K562 (cell line): ENCODE data around the gene SFTPB. TPM values are rescaled to one million over a fixed set of nuclear protein-coding genes. Genes with fewer than 3 reads are reported as not detected.
"Not testable (repeated sequence)": the region's sequence is repeated elsewhere in the genome, so short reads cannot be mapped to it uniquely, and the experiment has no call there.

Experiments
- ATAC-seq: fragments of 200-7000 bp; cut with Tn5 transposase; 3 replicates; pipeline ENCODE4 v1.9.1; 2020; ENCODE audit warnings: moderate library complexity
- BruUV-seq: library from RNA; stranded (reverse); fragments of 400-500 nt; replicated peaks from 2 replicates; lab custom pipeline; 2021; lab: Mats Ljungman, UMichigan
- CTCF ChIA-PET: fragments of 300-600 bp; formaldehyde crosslinking; extraction: SDS; loops from one replicate; lab custom pipeline; 2021; ENCODE audit warnings: low intra/inter-chr PET ratio; lab: Yijun Ruan, JAX
- POLR2A ChIA-PET: fragments of 300-600, 350-650 bp; sonication (Branson Sonifier 250); formaldehyde crosslinking; extraction: SDS; loops from one replicate; lab custom pipeline; 2021; ENCODE audit warnings: antibody characterized with exemption, inconsistent platforms; lab: Yijun Ruan, JAX
- DNase-seq, 4 experiments: peaks; one replicate each; pipeline versions ENCODE4 v3.0.0 to v3.0.0-alpha.2; 2011 to 2018; ENCODE audit warnings: low spot score in 3 of 4, mixed read lengths in 3 of 4; ENCODE audit errors: extremely low read depth in 1 of 4
- FAIRE-seq: peaks from 2 replicates; lab custom pipeline; 2011; peaks lifted over from hg19 to GRCh38; lab: Jason Lieb, UNC
- H2AFZ ChIP-seq: 2 replicates; pipeline ENCODE4 v1.6.0; 2011; ENCODE audit warnings: low read depth, low read length, control low read depth, inconsistent platforms
- H3K27ac ChIP-seq: fragments of 200-600 bp; 3 replicates; pipeline ENCODE4 v1.8.0; 2011; ENCODE audit warnings: low read depth, mild to moderate bottlenecking, control low read depth, inconsistent platforms, low read length, moderate library complexity, mixed read lengths; ENCODE audit errors: extremely low read depth
- H3K27me3 ChIP-seq, 2 experiments: fragments of 300-600 bp in 1 of 2; 2 replicates in 1 of 2; 3 replicates in 1 of 2; pipeline versions ENCODE4 v1.6.0 to v1.8.0; 2011; ENCODE audit warnings: inconsistent platforms in 2 of 2, low read length in 2 of 2, mild to moderate bottlenecking in 1 of 2, mixed read lengths in 1 of 2, moderate library complexity in 1 of 2; ENCODE audit not compliant: control insufficient read depth in 2 of 2, insufficient read depth in 2 of 2
- H3K36me3 ChIP-seq: fragments of 300-600 bp; 3 replicates; pipeline ENCODE4 v1.8.0; 2011; ENCODE audit warnings: mild to moderate bottlenecking, low read length, inconsistent platforms; ENCODE audit not compliant: control insufficient read depth, insufficient read depth
- H3K4me1 ChIP-seq, 2 experiments: fragments of 200-600 bp in 1 of 2; replicated peaks in 1 of 2; 2 replicates in 1 of 2; 3 replicates in 1 of 2; pipeline versions ENCODE4 v1.5.1 to v1.8.0; 2011; ENCODE audit warnings: inconsistent platforms in 2 of 2, low read length in 2 of 2, mild to moderate bottlenecking in 1 of 2, mixed read lengths in 1 of 2, moderate library complexity in 1 of 2; ENCODE audit not compliant: control insufficient read depth in 2 of 2, insufficient read depth in 2 of 2
- H3K4me2 ChIP-seq: 2 replicates; pipeline ENCODE4 v1.6.1; 2011; ENCODE audit warnings: low read length, control low read depth, inconsistent platforms, mixed read lengths; ENCODE audit not compliant: insufficient read depth
- H3K4me3 ChIP-seq: fragments of 200-600 bp; sonication (generic), shearing (Covaris generic); 2 replicates; pipeline ENCODE4 v1.5.1; 2016; ENCODE audit warnings: control low read depth, inconsistent platforms
- H3K79me2 ChIP-seq: fragments of 200-600 bp; 3 replicates; pipeline ENCODE4 v1.8.0; 2011; ENCODE audit warnings: low read length, inconsistent platforms; ENCODE audit not compliant: control insufficient read depth, insufficient read depth
- H3K9ac ChIP-seq, 2 experiments: 2 replicates each; pipeline versions ENCODE4 v1.6.0 to v1.6.1; 2011; ENCODE audit warnings: low read depth in 2 of 2, low read length in 2 of 2, control low read depth in 1 of 2, inconsistent platforms in 1 of 2, mild to moderate bottlenecking in 1 of 2, mixed read lengths in 1 of 2; ENCODE audit not compliant: insufficient read depth in 1 of 2
- H3K9me1 ChIP-seq: one replicate; pipeline ENCODE4 v1.6.0; 2011; ENCODE audit warnings: inconsistent platforms, mild to moderate bottlenecking, low read length, moderate library complexity; ENCODE audit not compliant: control insufficient read depth, insufficient read depth
- H3K9me3 ChIP-seq: replicated peaks from 2 replicates; pipeline ENCODE4 v1.5.1; 2011; ENCODE audit warnings: low read depth, low read length, inconsistent platforms; ENCODE audit not compliant: control insufficient read depth, insufficient read depth
- H4K20me1 ChIP-seq: replicated peaks from 2 replicates; pipeline ENCODE4 v1.6.1; 2011; ENCODE audit warnings: low read length, inconsistent platforms, mixed read lengths; ENCODE audit not compliant: control insufficient read depth, insufficient read depth
- CXXC5 ChIP-seq: fragments of 250-450 bp; sonication (Bioruptor Pico); IDR thresholded peaks from 2 replicates; pipeline ENCODE4 v1.8.0; 2022; ENCODE audit warnings: inconsistent platforms, mild to moderate bottlenecking, moderate library complexity
- DMBX1 ChIP-seq: fragments of 250-450 bp; sonication (Bioruptor Pico); IDR thresholded peaks from 2 replicates; pipeline ENCODE4 v1.8.0; 2022; ENCODE audit warnings: inconsistent platforms, mild to moderate bottlenecking, moderate library complexity, borderline replicate concordance
- IFI16 ChIP-seq: fragments of 250-450 bp; sonication (Bioruptor Pico); IDR thresholded peaks from 2 replicates; pipeline ENCODE4 v2.1.2; 2022; ENCODE audit warnings: mild to moderate bottlenecking, inconsistent platforms
- SMAD4 ChIP-seq: fragments of 250-450 bp; sonication (Bioruptor Pico); conservative IDR thresholded peaks from 2 replicates; pipeline ENCODE4 v1.8.0; 2021; ENCODE audit warnings: inconsistent platforms, mild to moderate bottlenecking, moderate library complexity
- ZNF583 ChIP-seq: fragments of 250-450 bp; sonication (Bioruptor Pico); IDR thresholded peaks from 2 replicates; pipeline ENCODE4 v1.4.0; 2020
- ZNF592 ChIP-seq: fragments of 450-650 bp; IDR thresholded peaks from 2 replicates; pipeline ENCODE4 v1.6.1; 2017; ENCODE audit warnings: antibody characterized with exemption, mild to moderate bottlenecking
- WGBS: fragments of 100-300 bp; shearing (Covaris generic); methylation state at CpG from one replicate; pipeline ENCODE4 v1.1.6; 2016; ENCODE audit warnings: low coverage, mixed read lengths; ENCODE audit not compliant: insufficient coverage; ENCODE audit errors: missing lambda C conversion rate; 5-methylcytosine and 5-hydroxymethylcytosine counted together
- in situ Hi-C: fragments of 300-500 bp; cut with MboI; formaldehyde crosslinking; loops from 4 replicates; pipeline ENCODE4 v1.15.0; 2018; ENCODE audit warnings: inconsistent platforms, mixed read lengths
- intact Hi-C: fragments of 100-400 bp; cut with micrococcal nuclease; formaldehyde crosslinking; loops from 2 replicates; pipeline ENCODE4 v1.14.2; 2022
- polyA plus RNA-seq, 8 experiments: library from polyadenylated mRNA; depleted of rRNA in 4 of 8; stranded (reverse) in 5 of 8; unstranded in 3 of 8; fragments of >200 nt; fragmentation: Nextera tagmentation in 2 of 8; fragmentation: Illumina TruSeq in 1 of 8; extraction: Ambion mirVana in 2 of 8; extraction: Trizol in 1 of 8; gene quantifications; 2 replicates each; pipeline versions ENCODE4 v1.2.1 to v1.2.3, GENCODE V29; 2011 to 2014; ENCODE audit warnings: inconsistent platforms in 1 of 8, missing spikeins in 1 of 8
- total RNA-seq, 7 experiments: library from RNA; depleted of rRNA in 6 of 7; stranded (reverse); fragments of >200 nt in 6 of 7; fragmentation: Illumina TruSeq in 2 of 7; extraction: Trizol in 2 of 7; gene quantifications; 2 replicates each; pipeline versions ENCODE4 v1.2.1 to v1.2.3, GENCODE V29; 2011 to 2021; ENCODE audit warnings: low replicate concordance in 1 of 7
- TF ChIP-seq, protein P1 (sequence below): fragments of 250-450 bp; sonication (Bioruptor Pico); IDR thresholded peaks from 2 replicates; pipeline ENCODE4 v1.8.0; 2022; ENCODE audit warnings: moderate library complexity, mild to moderate bottlenecking, inconsistent platforms

SFTPB gene
- total and polyA plus RNA-seq, 9 of the 15 experiments (the other 6 are each of a cell fraction or from before 2014, with no cell fraction given): 0.03 to 7.0 TPM; not detected in 7

GRCh38 chr2:85614757-85615156 lies 53.2 kb downstream of the SFTPB start:
- H3K4me1 ChIP-seq: peaks cover 11 to 33% of the 10 kb centered on the region in 2 experiments; a peak in 4 of 5 replicates
- intact Hi-C loops: loop anchor here (5.0 kb wide), 2 partner anchors 37 to 287 kb away; partner anchors contain the start of genes TGOLN2 and VAMP8
- ATAC-seq, CTCF ChIA-PET, BruUV-seq, DNase-seq, H3K4me3 ChIP-seq, H3K4me2 ChIP-seq, H3K9me1 ChIP-seq, in situ Hi-C loops, H4K20me1 ChIP-seq, H3K9me3 ChIP-seq, FAIRE-seq, H3K27me3 ChIP-seq, H3K27ac ChIP-seq, H3K9ac ChIP-seq, H2AFZ ChIP-seq: not testable (repeated sequence)
- 92% methylated on average over 7 of the region's 7 CpGs for WGBS
- POLR2A ChIA-PET: interaction anchor here (0.7 to 1.3 kb wide), 3 partner anchors 20 to 579 kb away, joined by 3 to 5 read pairs (median 4); partner anchors contain the start of genes GGCX and RNF181
- TF ChIP-seq SMAD4 (CRISPR knock-in tag) (peak; percentile 31; the same call in 1 of the 2 replicates), ZNF583 (0 out of 2 replicates have a peak, but pooled peaks have one; percentile 23), IFI16 (CRISPR knock-in tag) (0 out of 2 replicates have a peak, but pooled peaks have one; percentile 54), ZNF592 (peak; percentile 50; the same call in 1 of the 2 replicates), DMBX1 (CRISPR knock-in tag) (0 out of 2 replicates have a peak, but pooled peaks have one; percentile 45), CXXC5 (CRISPR knock-in tag) (0 out of 2 replicates have a peak, but pooled peaks have one; percentile 14)
- TF ChIP-seq, protein P1, sequence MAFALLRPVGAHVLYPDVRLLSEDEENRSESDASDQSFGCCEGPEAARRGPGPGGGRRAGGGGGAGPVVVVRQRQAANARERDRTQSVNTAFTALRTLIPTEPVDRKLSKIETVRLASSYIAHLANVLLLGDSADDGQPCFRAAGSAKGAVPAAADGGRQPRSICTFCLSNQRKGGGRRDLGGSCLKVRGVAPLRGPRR (CRISPR knock-in tag): peak; percentile 48; the same call in 1 of the 2 replicates
- H3K79me2 ChIP-seq: peaks cover 66% of the 10 kb centered on the region
- H3K36me3 ChIP-seq: peaks cover 31% of the 10 kb centered on the region
